Activated T-helper 1 cell treated with anti-CD3 and anti-CD28 coated beads, Interleukin-12 subunit alpha, Interleukin-12 subunit beta, Interleukin-2, Interleukin-4 antibody, amounts not matched to agents 30 ng/mL and 10 ng/mL and 1 ng/mL, durations not matched to agents 14 hours and 24 hours and 36 hours (primary cell): ENCODE results near the gene RHBDL3. TPM values are rescaled to one million over a fixed set of nuclear protein-coding genes. Genes with fewer than 3 reads are reported as not detected.
A peak's percentile ranks its signal among the peaks of the same experiment; 100 is the strongest.

ENCODE experiments used
- DNase-seq: peaks from one replicate; pipeline ENCODE4 v3.0.0; 2021; ENCODE audit warnings: low spot score
- H3K27ac Mint-ChIP-seq: one replicate; pipeline ENCODE4 v1.8.0; 2021; ENCODE audit warnings: mild to moderate bottlenecking, mixed read lengths
- H3K27me3 Mint-ChIP-seq: one replicate; pipeline ENCODE4 v1.8.0; 2022; ENCODE audit warnings: mild to moderate bottlenecking, moderate library complexity, mixed read lengths; ENCODE audit not compliant: insufficient read depth
- H3K36me3 Mint-ChIP-seq: one replicate; pipeline ENCODE4 v1.8.0; 2021; ENCODE audit warnings: low read depth, mixed read lengths
- H3K4me1 Mint-ChIP-seq: one replicate; pipeline ENCODE4 v1.8.0; 2021; ENCODE audit warnings: low read depth, mixed read lengths
- H3K4me3 Mint-ChIP-seq: one replicate; pipeline ENCODE4 v1.8.0; 2021; ENCODE audit warnings: mild to moderate bottlenecking, moderate library complexity, mixed read lengths
- H3K9me3 Mint-ChIP-seq: one replicate; pipeline ENCODE4 v1.8.0; 2021; ENCODE audit warnings: mixed read lengths
- intact Hi-C: fragments of 100-400 bp; cut with micrococcal nuclease; formaldehyde crosslinking; loops from one replicate; pipeline ENCODE4 v1.15.1; 2024
- total RNA-seq: library from RNA; stranded (reverse); gene quantifications from 2 replicates; pipeline ENCODE4 v1.2.3, GENCODE V29; 2022

The RHBDL3 gene
- total RNA-seq, 1 donor from 2014 or later: 0.26 TPM

GRCh38 chr17:32323811-32324491, 58.3 kb downstream of the RHBDL3 start:
- peak; percentile 52 for DNase-seq
- Mint-ChIP-seq H3K36me3 (no peaks in the 10 kb centered on the region), H3K4me3 (peak overlapping the region; percentile 59), H3K9me3 (no peaks in the 10 kb centered on the region), H3K27me3 (no peaks in the 10 kb centered on the region), H3K4me1 (peaks cover 27% of the 10 kb centered on the region), H3K27ac (no peak overlapping the region)
- intact Hi-C loops: no loop called here

- Mint-ChIP-seq H3K27ac (no peak overlapping the region), H3K36me3 (peaks cover 6% of the 10 kb centered on the region), H3K27me3 (no peaks in the 10 kb centered on the region)
Observed at GRCh38 chr17:32327911-32328310, 62.3 kb downstream of the RHBDL3 start.

GRCh38 chr17:32330147-32330546, 64.5 kb downstream of the RHBDL3 start:
- H3K27me3 Mint-ChIP-seq: no peaks in the 10 kb centered on the region
- H3K9me3 Mint-ChIP-seq: no peaks in the 10 kb centered on the region
- peak overlapping the region; percentile 75 for H3K27ac Mint-ChIP-seq
- DNase-seq: no peak
- H3K4me1 Mint-ChIP-seq: peaks cover 39% of the 10 kb centered on the region
- peak overlapping the region; percentile 56 for H3K4me3 Mint-ChIP-seq
- intact Hi-C loops: no loop called here
- peaks cover 18% of the 10 kb centered on the region for H3K36me3 Mint-ChIP-seq

More at GRCh38 chr17:32327911-32328310, 62.3 kb downstream of the RHBDL3 start:
- H3K9me3 Mint-ChIP-seq: no peaks in the 10 kb centered on the region
- no peak overlapping the region for H3K4me3 Mint-ChIP-seq
- H3K4me1 Mint-ChIP-seq: peaks cover 52% of the 10 kb centered on the region
- no peak for DNase-seq
- intact Hi-C loops: no loop called here

- no peaks in the 10 kb centered on the region for H3K9me3 Mint-ChIP-seq
- no peak for DNase-seq
- intact Hi-C loops: loop anchor here (1.0 kb wide), 1 partner anchor 10 kb away; no protein-coding TSS in a partner anchor
- H3K4me1 Mint-ChIP-seq: peaks cover 39% of the 10 kb centered on the region
- H3K27me3 Mint-ChIP-seq: no peaks in the 10 kb centered on the region
- H3K4me3 Mint-ChIP-seq: peak overlapping the region; percentile 56
- peak overlapping the region; percentile 75 for H3K27ac Mint-ChIP-seq
- peaks cover 27% of the 10 kb centered on the region for H3K36me3 Mint-ChIP-seq
Observed at GRCh38 chr17:32331243-32332040, 65.8 kb downstream of the RHBDL3 start.

- Mint-ChIP-seq H3K9me3 (no peaks in the 10 kb centered on the region), H3K27me3 (no peaks in the 10 kb centered on the region), H3K36me3 (peaks cover 32% of the 10 kb centered on the region), H3K4me3 (no peak overlapping the region), H3K4me1 (peaks cover 39% of the 10 kb centered on the region), H3K27ac (no peak overlapping the region)
- DNase-seq: no peak
- intact Hi-C loops: no loop called here
Observed at GRCh38 chr17:32333187-32333586, 67.6 kb downstream of the RHBDL3 start.

GRCh38 chr17:32335046-32335445, 69.4 kb downstream of the RHBDL3 start:
- no peak for DNase-seq
- intact Hi-C loops: no loop called here
- Mint-ChIP-seq H3K9me3 (no peaks in the 10 kb centered on the region), H3K27me3 (no peaks in the 10 kb centered on the region), H3K4me3 (no peak overlapping the region), H3K4me1 (peaks cover 28% of the 10 kb centered on the region), H3K36me3 (peaks cover 39% of the 10 kb centered on the region), H3K27ac (no peak overlapping the region)

GRCh38 chr17:32335687-32336086, 70.1 kb downstream of the RHBDL3 start:
- H3K9me3 Mint-ChIP-seq: no peaks in the 10 kb centered on the region

GRCh38 chr17:32341141-32341856, 75.7 kb downstream of the RHBDL3 start:
- H3K9me3 Mint-ChIP-seq: no peaks in the 10 kb centered on the region
- peak overlapping the region; percentile 97 for H3K27ac Mint-ChIP-seq
- H3K36me3 Mint-ChIP-seq: peaks cover 16% of the 10 kb centered on the region
- intact Hi-C loops: loop anchor here (1.0 to 10.0 kb wide), 3 partner anchors 9 to 1366 kb away; partner anchors contain the start of genes RNF135 and ZNF207
- DNase-seq: peak; percentile 51
- H3K27me3 Mint-ChIP-seq: no peaks in the 10 kb centered on the region
- peak overlapping the region; percentile 94 for H3K4me3 Mint-ChIP-seq
- H3K4me1 Mint-ChIP-seq: peaks cover 27% of the 10 kb centered on the region

More at GRCh38 chr17:32335687-32336086, 70.1 kb downstream of the RHBDL3 start:
- Mint-ChIP-seq H3K36me3 (peaks cover 39% of the 10 kb centered on the region), H3K4me3 (no peak overlapping the region), H3K27ac (no peak overlapping the region), H3K27me3 (no peaks in the 10 kb centered on the region), H3K4me1 (peaks cover 22% of the 10 kb centered on the region)
- intact Hi-C loops: no loop called here
- no peak for DNase-seq

GRCh38 chr17:32341857-32342602, 76.4 kb downstream of the RHBDL3 start, which contains the start of gene C17orf75:
C17orf75 (minus strand) TSS chr17:32342173; CDS start chr17:32342139, 34 bp downstream.
- H3K36me3 Mint-ChIP-seq: peaks cover 16% of the 10 kb centered on the region
- H3K9me3 Mint-ChIP-seq: no peaks in the 10 kb centered on the region
- H3K27ac Mint-ChIP-seq: peak within 1 kb of the TSS; percentile 97
- intact Hi-C loops: loop anchor here (1.0 to 10.0 kb wide), 4 partner anchors 8 to 1367 kb away; partner anchors contain the start of genes RNF135 and ZNF207
- peaks cover 27% of the 10 kb centered on the region for H3K4me1 Mint-ChIP-seq
- no peaks in the 10 kb centered on the region for H3K27me3 Mint-ChIP-seq
- DNase-seq: peak; percentile 72
- peak within 1 kb of the TSS; percentile 94 for H3K4me3 Mint-ChIP-seq

GRCh38 chr17:32342603-32343325, 77.1 kb downstream of the RHBDL3 start:
- H3K27me3 Mint-ChIP-seq: no peaks in the 10 kb centered on the region
- no peaks in the 10 kb centered on the region for H3K9me3 Mint-ChIP-seq
- peaks cover 27% of the 10 kb centered on the region for H3K4me1 Mint-ChIP-seq
- peak overlapping the region; percentile 94 for H3K4me3 Mint-ChIP-seq
- peaks cover 14% of the 10 kb centered on the region for H3K36me3 Mint-ChIP-seq
- H3K27ac Mint-ChIP-seq: peak overlapping the region; percentile 88
- intact Hi-C loops: loop anchor here (2.0 to 10.0 kb wide), 2 partner anchors 24 to 1368 kb away; partner anchors contain the start of gene RNF135
- no peak for DNase-seq

GRCh38 chr17:32345951-32346600, 80.4 kb downstream of the RHBDL3 start:
- intact Hi-C loops: loop anchor here (10.0 kb wide), 1 partner anchor 1371 kb away; the partner anchor contains the start of gene RNF135
- Mint-ChIP-seq H3K4me3 (no peak overlapping the region), H3K36me3 (peaks cover 14% of the 10 kb centered on the region), H3K27ac (no peak overlapping the region), H3K4me1 (peaks cover 38% of the 10 kb centered on the region), H3K27me3 (no peaks in the 10 kb centered on the region), H3K9me3 (no peaks in the 10 kb centered on the region)
- no peak for DNase-seq
